HK-2 (cell line): ENCODE results near the gene NEK11.
"Not testable (repeated sequence)": the region's sequence is repeated elsewhere in the genome, so short reads cannot be mapped to it uniquely, and the experiment has no call there.

Experiments
- DNase-seq: peaks from one replicate; pipeline ENCODE4 v3.0.0-alpha.2; 2018; ENCODE audit not compliant: unreplicated experiment

The NEK11 gene

GRCh38 chr3:131042271-131042985 is 15.8 kb downstream of the NEK11 start:
- DNase-seq, result not testable (repeated sequence)

GRCh38 chr3:131047582-131047981 is 20.9 kb downstream of the NEK11 start:
- DNase-seq, result no peak

GRCh38 chr3:131048030-131048429 is 21.4 kb downstream of the NEK11 start:
- no peak for DNase-seq

- DNase-seq, result no peak
Measured at GRCh38 chr3:131050001-131050400, 23.3 kb downstream of the NEK11 start.

DNA sequence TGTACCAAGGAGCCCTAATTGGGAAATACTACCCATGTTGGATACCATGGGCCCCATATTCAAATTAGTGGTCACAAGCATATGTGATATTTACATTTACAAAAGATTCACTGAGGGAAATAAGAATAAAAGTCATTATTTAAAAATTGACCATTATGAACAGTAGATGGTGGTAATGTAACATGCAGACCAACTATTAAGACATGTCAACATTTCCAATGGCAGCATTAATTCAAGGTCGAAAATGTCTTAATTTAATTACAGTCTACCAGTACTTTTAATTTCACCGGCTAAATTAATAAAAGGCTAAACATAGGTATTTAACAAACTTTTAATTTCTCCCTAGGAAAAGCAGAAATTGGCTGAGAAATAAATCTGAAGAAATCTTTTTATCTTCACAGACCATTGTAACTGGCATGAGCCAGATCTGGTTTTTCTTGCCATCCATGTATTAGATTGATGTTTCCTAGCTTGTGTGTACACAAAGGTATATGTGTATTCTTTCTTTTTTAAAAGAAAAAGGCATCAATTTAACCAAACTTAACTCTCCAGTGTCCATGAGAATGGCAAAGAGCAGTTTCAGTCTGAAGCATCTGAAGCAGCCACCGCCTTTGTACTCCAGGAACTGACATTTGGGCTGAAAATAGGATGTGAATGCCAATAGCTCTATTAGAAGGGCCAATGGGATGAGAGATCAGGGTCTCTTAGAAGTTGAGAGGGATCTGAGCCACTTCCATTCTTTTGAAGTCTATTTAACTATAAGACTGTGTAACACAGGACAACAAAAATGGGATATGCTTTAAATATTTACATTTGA is 26.6 kb downstream of the NEK11 start:
- no peak for DNase-seq

DNA sequence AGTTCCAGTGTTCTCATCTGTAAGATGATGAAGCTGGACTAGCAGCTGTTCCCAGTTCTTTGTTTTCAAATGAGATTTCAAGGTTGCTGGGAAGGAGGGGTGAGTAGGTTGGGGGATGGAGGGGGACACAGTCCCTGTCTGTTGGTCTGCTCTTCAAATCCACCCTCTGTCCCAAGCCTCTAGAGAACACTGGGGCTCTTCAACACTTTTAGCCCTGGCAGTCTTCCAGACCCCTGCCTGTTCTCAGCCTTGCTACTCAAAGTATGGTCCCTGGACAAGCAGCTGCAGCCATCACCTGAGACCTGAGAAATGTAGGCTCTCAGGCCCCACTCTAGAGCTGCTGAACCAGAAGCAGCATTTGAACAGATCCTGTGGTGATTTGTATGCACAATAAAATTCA is 41.3 kb downstream of the NEK11 start:
- no peak for DNase-seq

GRCh38 chr3:131072099-131072559 is 45.5 kb downstream of the NEK11 start:
- no peak for DNase-seq

GRCh38 chr3:131072845-131073244 is 46.2 kb downstream of the NEK11 start:
- no peak for DNase-seq

DNA sequence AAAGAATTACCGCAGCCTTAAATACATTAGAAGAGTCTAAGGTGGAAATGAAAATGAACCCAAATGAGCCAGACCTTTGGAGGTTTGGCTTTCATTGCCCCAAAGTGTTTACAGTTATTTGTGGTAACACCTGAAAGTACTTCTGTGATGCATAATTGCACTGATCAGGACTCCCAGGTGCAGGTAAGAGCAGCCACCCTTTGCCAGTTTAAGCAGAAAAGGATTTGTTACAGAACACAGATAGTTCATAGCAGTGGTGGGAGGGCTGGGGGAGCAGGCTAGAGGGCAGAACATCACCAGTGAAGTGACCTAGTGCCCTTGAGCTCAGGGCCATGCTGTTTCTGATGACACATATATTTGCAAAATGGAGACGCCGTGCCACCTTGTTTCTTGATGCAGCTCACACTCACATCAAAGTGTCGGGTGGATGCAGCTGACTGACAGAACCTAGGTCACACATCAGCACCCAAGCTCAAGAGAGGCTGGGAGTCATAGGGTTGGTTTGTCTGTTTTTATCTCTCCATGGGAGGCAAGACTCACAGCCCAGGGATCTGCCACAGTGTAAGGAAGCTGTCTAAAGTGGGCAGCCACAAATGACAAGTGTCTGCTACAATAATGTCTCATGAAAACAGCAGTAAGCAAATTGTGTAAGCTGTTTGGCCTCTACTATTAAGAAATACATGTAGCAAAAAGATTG is 49.1 kb downstream of the NEK11 start:
- DNase-seq, result peak; percentile 14

GRCh38 chr3:131077904-131078303 is 51.2 kb downstream of the NEK11 start:
- DNase-seq, result no peak

DNA sequence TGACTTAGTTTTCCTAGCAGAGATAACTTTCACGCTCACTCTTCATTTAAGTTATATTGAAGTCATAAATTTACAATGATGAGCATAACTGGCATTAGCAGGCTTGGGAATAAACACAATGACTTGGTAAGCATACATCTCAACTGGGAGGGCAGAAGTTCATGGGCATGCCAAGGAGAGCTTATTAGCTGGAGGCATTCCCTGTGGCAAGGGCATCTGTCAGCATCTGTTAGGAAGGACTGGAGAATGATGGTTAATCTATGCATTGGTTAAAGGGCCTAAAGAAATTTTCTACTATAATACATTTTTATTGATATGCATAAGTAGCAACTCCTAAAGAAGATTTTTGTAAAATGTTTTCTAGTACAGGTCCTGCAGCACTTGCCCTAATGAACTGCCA is 52.4 kb downstream of the NEK11 start:
- no peak for DNase-seq

DNA sequence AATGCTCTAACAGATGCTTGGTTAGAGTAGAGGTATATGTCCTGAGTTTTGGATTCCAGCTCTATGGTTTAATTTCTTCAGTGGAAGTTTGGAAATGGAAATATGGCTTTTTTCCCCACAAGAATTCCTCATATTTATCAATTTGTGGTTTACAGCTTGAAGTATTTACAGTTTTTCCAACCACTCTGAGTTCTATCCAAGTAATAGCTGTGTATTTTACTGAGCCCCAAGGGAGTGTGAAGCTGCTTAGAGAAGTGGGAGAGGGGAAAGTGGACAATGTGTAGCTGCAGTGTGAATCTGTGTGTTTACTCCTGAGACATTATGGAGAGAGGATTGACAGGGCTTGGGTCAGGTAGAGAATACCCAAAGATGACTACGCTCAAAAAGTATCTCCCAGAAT is 54.5 kb downstream of the NEK11 start:
- DNase-seq, result no peak

GRCh38 chr3:131082246-131082645 is 55.6 kb downstream of the NEK11 start:
- no peak for DNase-seq

DNA sequence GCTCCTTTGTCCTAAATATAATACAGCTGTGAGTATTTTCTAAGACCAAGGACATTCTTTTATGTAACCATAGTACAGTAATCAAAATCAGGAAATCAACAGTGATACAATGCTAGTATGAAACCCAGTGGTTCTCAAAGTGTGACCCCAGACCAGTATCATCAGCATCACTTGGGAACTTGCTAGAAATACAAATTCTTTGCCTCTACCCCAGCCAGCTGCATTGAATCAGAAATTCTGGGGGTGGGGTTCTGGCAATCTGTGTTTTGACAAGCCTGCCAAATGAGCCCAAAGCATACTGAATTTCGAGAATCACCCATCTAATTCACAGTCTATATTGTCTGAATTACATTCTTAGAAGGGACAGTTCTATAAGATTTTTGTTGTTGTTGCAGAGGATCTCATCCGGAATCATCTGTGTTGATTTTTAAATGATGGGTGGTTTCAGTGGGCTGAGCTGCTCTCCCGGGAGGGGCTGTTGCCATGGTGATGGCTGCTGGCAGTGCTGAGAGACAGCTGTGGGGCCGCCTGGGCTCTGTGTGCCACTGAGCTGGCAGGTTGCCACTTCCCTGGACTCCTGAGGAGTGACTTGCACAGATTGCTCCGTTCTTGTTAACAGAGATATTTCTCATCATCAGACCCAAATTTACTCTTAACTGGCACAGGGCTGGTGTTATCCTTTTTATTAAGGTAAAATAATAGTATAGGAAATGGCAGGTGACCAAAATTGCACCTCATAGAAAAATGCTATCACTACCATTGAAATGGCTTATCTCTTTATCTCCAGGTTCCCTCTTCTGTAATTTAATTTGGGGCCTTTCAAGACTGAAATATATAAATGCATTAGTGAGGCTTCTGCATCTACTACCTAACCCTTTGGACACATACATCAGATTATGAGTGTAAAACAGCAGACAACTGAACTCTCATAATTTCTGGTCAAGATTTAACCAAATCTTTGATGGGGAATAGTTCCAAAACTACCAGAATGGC is 56.5 kb downstream of the NEK11 start:
- no peak for DNase-seq

DNA sequence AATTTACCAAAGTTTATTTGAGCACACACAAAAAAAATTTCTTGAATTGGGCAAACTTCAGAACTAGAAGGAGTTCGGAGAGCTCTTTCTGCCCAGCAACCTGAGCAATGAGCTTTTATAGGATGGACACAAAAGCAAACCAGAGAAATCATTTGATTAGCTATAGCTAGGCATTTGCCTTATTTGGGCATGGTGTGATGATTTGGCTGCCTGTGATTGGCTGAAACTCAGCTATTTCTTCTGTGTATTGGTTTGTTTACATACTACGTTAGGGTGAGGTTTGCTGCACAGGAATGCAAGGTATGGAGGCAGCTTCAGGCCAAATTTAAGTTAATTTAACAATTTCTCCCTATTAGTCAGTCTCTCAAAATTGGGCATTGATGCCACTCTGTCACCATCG is 65.1 kb downstream of the NEK11 start:
- no peak for DNase-seq

GRCh38 chr3:131107637-131108433 is 81.2 kb downstream of the NEK11 start:
- DNase-seq, result no peak

- DNase-seq, result no peak
Measured at GRCh38 chr3:131109156-131109555, 82.5 kb downstream of the NEK11 start.

- DNase-seq, result peak; percentile 30
Measured at GRCh38 chr3:131110087-131110486, 83.4 kb downstream of the NEK11 start.

- DNase-seq, result no peak
Measured at GRCh38 chr3:131114256-131114655, 87.6 kb downstream of the NEK11 start.

DNA sequence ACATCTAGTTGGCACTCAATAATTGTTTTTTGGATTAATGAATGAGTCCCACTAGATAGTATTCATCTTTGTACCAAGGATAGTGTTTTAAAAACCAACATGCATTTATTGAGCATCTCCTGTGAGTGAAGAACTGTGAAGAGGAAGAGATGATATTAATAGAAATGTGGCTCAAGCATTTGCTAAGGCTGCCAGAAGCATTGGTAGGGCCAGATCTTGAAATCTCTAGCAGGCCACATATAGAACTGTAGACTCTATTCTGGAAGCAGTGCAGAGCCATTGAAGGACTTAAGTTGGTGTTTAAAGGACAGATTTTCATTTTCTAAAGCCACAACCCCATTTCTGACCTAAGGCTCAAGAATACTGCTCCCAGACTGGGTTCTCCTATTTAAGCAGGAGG is 99.0 kb downstream of the NEK11 start:
- DNase-seq, result no peak

DNA sequence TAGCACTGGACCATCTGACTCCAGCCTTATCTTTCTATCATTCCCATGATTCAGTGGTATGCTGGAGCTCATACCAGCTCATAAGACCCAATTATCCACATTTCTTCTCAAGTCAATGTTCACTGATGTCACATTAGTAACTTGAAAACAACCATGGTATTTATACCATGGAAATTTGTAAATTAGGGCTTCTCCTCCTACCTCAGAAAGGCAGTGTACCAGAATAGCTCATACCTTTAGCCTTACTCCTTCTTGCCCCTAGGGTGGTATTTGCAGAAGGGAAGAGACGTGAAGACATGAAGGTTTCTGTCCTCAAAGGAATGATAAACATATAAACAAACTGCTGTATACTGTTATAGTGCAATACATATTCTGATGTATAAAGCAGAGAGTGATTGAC is 114.2 kb downstream of the NEK11 start:
- no peak for DNase-seq
